PC-3 (cell line): Measurements from ENCODE around the gene KCNJ6.

Experiments
- EZH2 ChIP-seq: fragments of 300-600 bp; sonication (generic); IDR thresholded peaks from one replicate; pipeline ENCODE4 v1.6.1; 2017; ENCODE audit warnings: antibody characterized with exemption, mild to moderate bottlenecking, low read length; ENCODE audit not compliant: unreplicated experiment
- TF ChIP-seq, protein P1 (sequence below): fragments of 300-600 bp; sonication (generic); conservative IDR thresholded peaks from 2 replicates; pipeline ENCODE4 v1.5.1; 2017; ENCODE audit warnings: antibody characterized with exemption, low read depth, mild to moderate bottlenecking, low read length

DNA sequence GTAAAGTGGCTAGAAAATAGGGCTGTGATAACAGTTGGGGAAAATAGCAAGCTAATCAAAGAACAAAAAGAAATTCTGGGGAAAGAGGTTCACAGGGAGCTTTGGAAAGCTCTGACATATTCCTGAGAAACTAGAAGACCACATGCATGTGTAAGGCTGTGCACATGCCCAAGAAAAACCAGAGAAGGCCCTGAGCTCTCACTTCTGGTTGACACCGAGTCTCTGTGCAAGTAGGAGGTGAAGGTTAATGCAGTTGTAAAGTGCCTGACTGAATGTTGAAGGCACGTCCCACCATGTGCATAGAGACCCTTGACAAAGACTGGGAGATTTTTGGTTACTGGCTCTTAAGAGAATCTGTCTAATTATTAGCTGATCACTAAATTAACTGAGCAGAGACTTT is 288.7 kb downstream of the KCNJ6 start:
- TF ChIP-seq, protein P1, sequence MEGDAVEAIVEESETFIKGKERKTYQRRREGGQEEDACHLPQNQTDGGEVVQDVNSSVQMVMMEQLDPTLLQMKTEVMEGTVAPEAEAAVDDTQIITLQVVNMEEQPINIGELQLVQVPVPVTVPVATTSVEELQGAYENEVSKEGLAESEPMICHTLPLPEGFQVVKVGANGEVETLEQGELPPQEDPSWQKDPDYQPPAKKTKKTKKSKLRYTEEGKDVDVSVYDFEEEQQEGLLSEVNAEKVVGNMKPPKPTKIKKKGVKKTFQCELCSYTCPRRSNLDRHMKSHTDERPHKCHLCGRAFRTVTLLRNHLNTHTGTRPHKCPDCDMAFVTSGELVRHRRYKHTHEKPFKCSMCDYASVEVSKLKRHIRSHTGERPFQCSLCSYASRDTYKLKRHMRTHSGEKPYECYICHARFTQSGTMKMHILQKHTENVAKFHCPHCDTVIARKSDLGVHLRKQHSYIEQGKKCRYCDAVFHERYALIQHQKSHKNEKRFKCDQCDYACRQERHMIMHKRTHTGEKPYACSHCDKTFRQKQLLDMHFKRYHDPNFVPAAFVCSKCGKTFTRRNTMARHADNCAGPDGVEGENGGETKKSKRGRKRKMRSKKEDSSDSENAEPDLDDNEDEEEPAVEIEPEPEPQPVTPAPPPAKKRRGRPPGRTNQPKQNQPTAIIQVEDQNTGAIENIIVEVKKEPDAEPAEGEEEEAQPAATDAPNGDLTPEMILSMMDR = no peak
- no peak for TF ChIP-seq EZH2
